H9 (cell line): ENCODE data around the gene KLHL15. TPM values are rescaled to one million over a fixed set of nuclear protein-coding genes. Genes with fewer than 3 reads are reported as not detected.
A peak's percentile ranks its signal among the peaks of the same experiment; 100 is the strongest.

Source experiments
- DNase-seq: peaks from one replicate; pipeline ENCODE4 v3.0.0-alpha.2; 2017
- H2AFZ ChIP-seq: one replicate; pipeline ENCODE4 v1.6.1; 2013; ENCODE audit warnings: mild to moderate bottlenecking, low read length, control low read depth, moderate library complexity
- H2AK5ac ChIP-seq: 2 replicates; pipeline ENCODE4 v1.6.1; 2013; ENCODE audit warnings: low read length, control low read depth, mixed read lengths; ENCODE audit not compliant: insufficient read length
- H2BK120ac ChIP-seq: one replicate; pipeline ENCODE4 v1.6.1; 2013; ENCODE audit warnings: low read depth, mild to moderate bottlenecking, low read length, control low read depth, inconsistent platforms; ENCODE audit not compliant: poor library complexity, severe bottlenecking
- H2BK12ac ChIP-seq: 2 replicates; pipeline ENCODE4 v1.6.1; 2013; ENCODE audit warnings: low read length, control low read depth, mixed read lengths, low read depth; ENCODE audit not compliant: insufficient read length
- H2BK15ac ChIP-seq: 2 replicates; pipeline ENCODE4 v1.6.1; 2013; ENCODE audit warnings: low read depth, low read length, control low read depth
- H2BK20ac ChIP-seq: one replicate; pipeline ENCODE4 v1.6.1; 2013; ENCODE audit warnings: low read depth, mild to moderate bottlenecking, low read length, control low read depth, inconsistent platforms; ENCODE audit not compliant: poor library complexity, severe bottlenecking
- H2BK5ac ChIP-seq: 2 replicates; pipeline ENCODE4 v1.6.1; 2013; ENCODE audit warnings: low read length, control low read depth, mixed read lengths; ENCODE audit not compliant: insufficient read length
- H3K14ac ChIP-seq: 2 replicates; pipeline ENCODE4 v1.6.1; 2013; ENCODE audit warnings: low read length, control low read depth; ENCODE audit not compliant: insufficient read depth
- H3K18ac ChIP-seq: 2 replicates; pipeline ENCODE4 v1.6.1; 2013; ENCODE audit warnings: low read depth, mild to moderate bottlenecking, mixed read lengths, low read length, control low read depth; ENCODE audit not compliant: insufficient read length
- H3K23ac ChIP-seq: 2 replicates; pipeline ENCODE4 v1.6.1; 2013; ENCODE audit warnings: low read length, control low read depth, mixed read lengths, low read depth; ENCODE audit not compliant: insufficient read length
- H3K23me2 ChIP-seq: 2 replicates; pipeline ENCODE4 v1.6.1; 2013; ENCODE audit warnings: low read depth, mild to moderate bottlenecking, mixed read lengths, low read length, control low read depth; ENCODE audit not compliant: insufficient read length, poor library complexity, severe bottlenecking
- H3K27ac ChIP-seq: 2 replicates; pipeline ENCODE4 v1.5.1; 2013; ENCODE audit warnings: low read length, control low read depth, mixed read lengths, low read depth; ENCODE audit not compliant: insufficient read length
- H3K27me3 ChIP-seq: 2 replicates; pipeline ENCODE4 v1.6.1; 2013; ENCODE audit warnings: low read length, control low read depth, inconsistent platforms; ENCODE audit not compliant: insufficient read depth
- H3K4ac ChIP-seq: 2 replicates; pipeline ENCODE4 v1.6.1; 2013; ENCODE audit warnings: low read depth, mild to moderate bottlenecking, control low read depth, inconsistent platforms, low read length, moderate library complexity
- H3K4me1 ChIP-seq: 2 replicates; pipeline ENCODE4 v1.6.1; 2013; ENCODE audit warnings: low read length, control low read depth, inconsistent platforms; ENCODE audit not compliant: insufficient read depth
- H3K4me2 ChIP-seq: 2 replicates; pipeline ENCODE4 v1.6.1; 2013; ENCODE audit warnings: low read length, control low read depth, mixed read lengths; ENCODE audit not compliant: insufficient read length, insufficient read depth
- H3K56ac ChIP-seq: 2 replicates; pipeline ENCODE4 v1.6.1; 2013; ENCODE audit warnings: low read depth, mild to moderate bottlenecking, mixed read lengths, low read length, control low read depth; ENCODE audit not compliant: insufficient read length
- H3K79me1 ChIP-seq: 2 replicates; pipeline ENCODE4 v1.6.1; 2013; ENCODE audit warnings: low read depth, mild to moderate bottlenecking, moderate library complexity, low read length, control low read depth, inconsistent platforms; ENCODE audit not compliant: insufficient read depth, poor library complexity, severe bottlenecking
- H3K79me2 ChIP-seq: 2 replicates; pipeline ENCODE4 v1.6.1; 2013; ENCODE audit warnings: low read length, control low read depth, inconsistent platforms; ENCODE audit not compliant: insufficient read depth
- H3K9ac ChIP-seq: 2 replicates; pipeline ENCODE4 v1.6.1; 2013; ENCODE audit warnings: low read length, control low read depth, mixed read lengths; ENCODE audit not compliant: insufficient read length; ENCODE audit errors: extremely low read depth
- H3K9me3 ChIP-seq: one replicate; pipeline ENCODE4 v1.6.1; 2013; ENCODE audit warnings: low read depth, low read length, inconsistent platforms; ENCODE audit not compliant: control insufficient read depth
- H3T11ph ChIP-seq: one replicate; pipeline ENCODE4 v1.6.1; 2013; ENCODE audit warnings: mild to moderate bottlenecking, low read length, control low read depth, inconsistent platforms
- H4K20me1 ChIP-seq: one replicate; pipeline ENCODE4 v1.6.1; 2013; ENCODE audit not compliant: control insufficient read depth, insufficient read length, insufficient read depth
- H4K5ac ChIP-seq: 2 replicates; pipeline ENCODE4 v1.6.1; 2013; ENCODE audit warnings: low read depth, mild to moderate bottlenecking, mixed read lengths, low read length, control low read depth; ENCODE audit not compliant: insufficient read length
- H4K8ac ChIP-seq: replicated peaks from 2 replicates; pipeline ENCODE4 v1.6.1; 2013; ENCODE audit warnings: low read length, control low read depth, mixed read lengths, low read depth; ENCODE audit not compliant: insufficient read length
- H4K91ac ChIP-seq: 2 replicates; pipeline ENCODE4 v1.6.1; 2013; ENCODE audit warnings: low read depth, mild to moderate bottlenecking, moderate library complexity, mixed read lengths, low read length, control low read depth; ENCODE audit not compliant: insufficient read length
- H3K27ac Mint-ChIP-seq, 3 experiments: 2 replicates in 2 of 3; 3 replicates in 1 of 3; pipeline ENCODE4 v1.8.0; 2020 to 2021; ENCODE audit warnings: mixed read lengths in 3 of 3, mild to moderate bottlenecking in 1 of 3, moderate library complexity in 1 of 3
- H3K27me3 Mint-ChIP-seq: 2 replicates; pipeline ENCODE4 v1.8.0; 2021; ENCODE audit warnings: low read depth, mild to moderate bottlenecking, moderate library complexity, mixed read lengths
- H3K36me3 Mint-ChIP-seq, 3 experiments: 2 replicates in 2 of 3; 3 replicates in 1 of 3; pipeline ENCODE4 v1.8.0; 2020 to 2021; ENCODE audit warnings: low read depth in 3 of 3, mixed read lengths in 3 of 3; ENCODE audit not compliant: insufficient read depth in 1 of 3
- H3K4me1 Mint-ChIP-seq, 2 experiments: 2 replicates each; pipeline ENCODE4 v1.8.0; 2020; ENCODE audit warnings: mixed read lengths in 2 of 2
- H3K4me3 Mint-ChIP-seq, 2 experiments: 2 replicates in 1 of 2; 3 replicates in 1 of 2; pipeline ENCODE4 v1.8.0; 2020 to 2021; ENCODE audit warnings: mild to moderate bottlenecking in 2 of 2, mixed read lengths in 2 of 2, moderate library complexity in 1 of 2
- H3K9me3 Mint-ChIP-seq, 2 experiments: 2 replicates in 1 of 2; 3 replicates in 1 of 2; pipeline ENCODE4 v1.8.0; 2020; ENCODE audit warnings: mild to moderate bottlenecking in 2 of 2, mixed read lengths in 2 of 2, moderate library complexity in 1 of 2
- CTCF ChIP-seq: fragments of 200-600 bp; sonication (generic); conservative IDR thresholded peaks from 3 replicates; pipeline ENCODE4 v1.8.0; 2021; ENCODE audit warnings: antibody characterized with exemption, mild to moderate bottlenecking
- WGBS: extraction: QIAGEN DNeasy Blood & Tissue Kit; methylation state at CpG from one replicate; pipeline ENCODE4 v1.1.7; 2013; ENCODE audit warnings: missing lambda C conversion rate, low lambda C conversion rate, mixed read lengths; ENCODE audit not compliant: insufficient read length; ENCODE audit errors: extremely low coverage; 5-methylcytosine and 5-hydroxymethylcytosine counted together
- total RNA-seq: library from RNA; stranded (reverse); gene quantifications from 2 replicates; pipeline ENCODE4 v1.2.1, GENCODE V29; 2021

The KLHL15 gene
- total RNA-seq, 1 experiment from 2014 or later: 19.0 TPM

GRCh38 chrX:23953908-23954269 lies 73.1 kb downstream of the KLHL15 start:
- Mint-ChIP-seq H3K9me3 (no peaks in the 10 kb centered on the region; a peak in 1 of 5 replicates), H3K27ac (no peak overlapping the region; a peak in 1 of 7 replicates), H3K36me3 (no peaks in the 10 kb centered on the region), H3K4me3 (no peak overlapping the region), H3K27me3 (no peaks in the 10 kb centered on the region), H3K4me1 (peaks cover 22 to 25% of the 10 kb centered on the region in 2 experiments)
- no peak overlapping the region for H2BK15ac ChIP-seq
- no peak overlapping the region for H3K56ac ChIP-seq
- no peak overlapping the region for H3T11ph ChIP-seq
- H3K79me2 ChIP-seq: no peaks in the 10 kb centered on the region
- no peak overlapping the region for H3K9ac ChIP-seq
- no peak overlapping the region for H2AK5ac ChIP-seq
- peaks cover 4% of the 10 kb centered on the region for H3K4me1 ChIP-seq
- H3K23ac ChIP-seq: no peak overlapping the region
- H2BK20ac ChIP-seq: no peak overlapping the region
- H2BK12ac ChIP-seq: no peak overlapping the region
- H3K4me2 ChIP-seq: no peak overlapping the region
- no peaks in the 10 kb centered on the region for H3K9me3 ChIP-seq
- no peaks in the 10 kb centered on the region for H3K27me3 ChIP-seq
- no peaks in the 10 kb centered on the region for H4K20me1 ChIP-seq
- no peak overlapping the region for H3K4ac ChIP-seq
- no peak overlapping the region for H2AFZ ChIP-seq
- H2BK5ac ChIP-seq: no peak overlapping the region
- H2BK120ac ChIP-seq: no peak overlapping the region
- no peaks in the 10 kb centered on the region for H3K79me1 ChIP-seq
- TF ChIP-seq CTCF: peak; percentile 36; the same call in 2 of the 3 replicates
- DNase-seq: no peak
- no peak overlapping the region for H4K8ac ChIP-seq
- no CpG with 5 or more reads among the region's 11 CpGs for WGBS
- H4K5ac ChIP-seq: no peak overlapping the region
- H3K14ac ChIP-seq: no peak overlapping the region
- no peaks in the 10 kb centered on the region for H3K23me2 ChIP-seq
- no peak overlapping the region for H3K27ac ChIP-seq
- no peak overlapping the region for H3K18ac ChIP-seq
- no peak overlapping the region for H4K91ac ChIP-seq
